H1 (cell line): ENCODE results near the gene EMX1. TPM values are rescaled to one million over a fixed set of nuclear protein-coding genes. Genes with fewer than 3 reads are reported as not detected.

Experiments
- GABPA ChIP-seq: IDR thresholded peaks from 2 replicates; pipeline ENCODE4 v1.6.1; 2011; ENCODE audit warnings: mild to moderate bottlenecking, low read length, moderate library complexity, borderline replicate concordance; ENCODE audit not compliant: insufficient read depth
- KDM1A ChIP-seq: fragments of 200-600, 300-600 bp; sonication (generic); IDR thresholded peaks from 2 replicates; pipeline ENCODE4 v1.7.1; 2016; ENCODE audit warnings: mild to moderate bottlenecking, low read length, borderline replicate concordance
- polyA plus RNA-seq, 7 experiments: library from polyadenylated mRNA; depleted of rRNA in 3 of 7; stranded (reverse) in 5 of 7; unstranded in 2 of 7; fragments of >200 nt in 5 of 7; fragments of 200-250 nt in 2 of 7; gene quantifications; 1 replicate in 5 of 7; 2 replicates in 1 of 7; 4 replicates in 1 of 7; pipeline versions ENCODE4 v1.2.1 to v1.2.3, GENCODE V29; 2011 to 2013; ENCODE audit warnings: missing spikeins in 2 of 7, mixed read lengths in 2 of 7
- total RNA-seq: library from RNA; stranded (reverse); fragmentation: NEBNext Ultra II Directional; extraction: Animal tissue kit (Norgen Biotek cat#: 25700); gene quantifications from 2 replicates; pipeline ENCODE4 v1.2.1, GENCODE V29; 2021
- TF ChIP-seq, protein P1 (sequence below): IDR thresholded peaks from 2 replicates; pipeline ENCODE4 v1.6.1; 2012; ENCODE audit warnings: low read length, inconsistent platforms
- TF ChIP-seq, protein P2 (sequence below): IDR thresholded peaks from 2 replicates; pipeline ENCODE4 v1.6.1; 2011; ENCODE audit warnings: low read length, improper control_type of control experiment

EMX1 gene
- total and polyA plus RNA-seq, 2 of the 8 experiments (the other 6 are each of a cell fraction or from before 2014, with no cell fraction given), result 2.4 to 4.9 TPM

DNA sequence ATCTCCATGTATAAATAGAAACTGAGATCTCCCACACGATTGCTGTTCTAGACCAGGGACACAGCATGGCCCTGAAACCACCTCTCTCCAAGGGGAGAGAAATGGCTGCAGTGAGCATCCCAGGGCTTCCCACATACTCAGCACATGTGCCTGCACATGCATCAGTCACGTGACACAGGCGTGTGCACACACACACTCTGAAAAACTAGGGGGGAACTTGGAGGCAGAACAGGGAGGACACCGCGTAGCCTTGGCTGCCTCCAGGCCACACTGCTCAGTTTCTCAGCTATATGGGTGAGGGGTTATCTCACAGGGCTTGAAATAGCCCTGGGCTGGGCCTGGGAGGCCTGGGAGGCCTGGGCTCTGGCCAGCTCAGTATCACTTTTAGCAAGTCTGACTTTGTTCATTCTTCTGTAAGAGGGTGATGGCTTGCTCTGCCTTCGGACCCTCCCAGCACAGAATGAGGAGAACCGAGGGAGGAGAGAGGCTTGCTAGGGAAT is 66.9 kb downstream of the EMX1 start (continued):
- TF ChIP-seq, protein P1, sequence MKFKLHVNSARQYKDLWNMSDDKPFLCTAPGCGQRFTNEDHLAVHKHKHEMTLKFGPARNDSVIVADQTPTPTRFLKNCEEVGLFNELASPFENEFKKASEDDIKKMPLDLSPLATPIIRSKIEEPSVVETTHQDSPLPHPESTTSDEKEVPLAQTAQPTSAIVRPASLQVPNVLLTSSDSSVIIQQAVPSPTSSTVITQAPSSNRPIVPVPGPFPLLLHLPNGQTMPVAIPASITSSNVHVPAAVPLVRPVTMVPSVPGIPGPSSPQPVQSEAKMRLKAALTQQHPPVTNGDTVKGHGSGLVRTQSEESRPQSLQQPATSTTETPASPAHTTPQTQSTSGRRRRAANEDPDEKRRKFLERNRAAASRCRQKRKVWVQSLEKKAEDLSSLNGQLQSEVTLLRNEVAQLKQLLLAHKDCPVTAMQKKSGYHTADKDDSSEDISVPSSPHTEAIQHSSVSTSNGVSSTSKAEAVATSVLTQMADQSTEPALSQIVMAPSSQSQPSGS, result no peak
- TF ChIP-seq GABPA (no peak), KDM1A (no peak)
- TF ChIP-seq, protein P2, sequence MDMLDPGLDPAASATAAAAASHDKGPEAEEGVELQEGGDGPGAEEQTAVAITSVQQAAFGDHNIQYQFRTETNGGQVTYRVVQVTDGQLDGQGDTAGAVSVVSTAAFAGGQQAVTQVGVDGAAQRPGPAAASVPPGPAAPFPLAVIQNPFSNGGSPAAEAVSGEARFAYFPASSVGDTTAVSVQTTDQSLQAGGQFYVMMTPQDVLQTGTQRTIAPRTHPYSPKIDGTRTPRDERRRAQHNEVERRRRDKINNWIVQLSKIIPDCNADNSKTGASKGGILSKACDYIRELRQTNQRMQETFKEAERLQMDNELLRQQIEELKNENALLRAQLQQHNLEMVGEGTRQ, result no peak

Other genes with a start within 250 kb of the EMX1 start
- 30.1 and 33.0 TPM in 2 replicates for gene EXOC6B, start 91.5 kb upstream of the EMX1 start, total RNA-seq
- 13.5 and 18.3 TPM in 2 replicates for gene EXOC6B, start 91.5 kb upstream of the EMX1 start, polyA plus RNA-seq (2011; rRNA removed)
- gene SPR, start 30.1 kb upstream of the EMX1 start, total RNA-seq, result 10.7 and 11.5 TPM in 2 replicates
- gene SPR, start 30.1 kb upstream of the EMX1 start, polyA plus RNA-seq (2011; rRNA removed), result 4.2 and 4.5 TPM in 2 replicates
- 29.3 and 29.4 TPM in 2 replicates for gene SFXN5, start 154.2 kb downstream of the EMX1 start, total RNA-seq
- gene SFXN5, start 154.2 kb downstream of the EMX1 start, polyA plus RNA-seq (2011; rRNA removed), result 33.1 and 45.9 TPM in 2 replicates
- gene RAB11FIP5, start 195.4 kb downstream of the EMX1 start, total RNA-seq, result 13.5 and 17.0 TPM in 2 replicates
- gene RAB11FIP5, start 195.4 kb downstream of the EMX1 start, polyA plus RNA-seq (2011; rRNA removed), result 6.3 and 9.0 TPM in 2 replicates